Lower leg skin (tissue), 4 donors: ENCODE measurements around the gene ADARB1. TPM values are rescaled to one million over a fixed set of nuclear protein-coding genes. Genes with fewer than 3 reads are reported as not detected.

Experiments used
- DNase-seq, 2 donors: peaks; one replicate each; pipeline ENCODE4 v3.0.0-alpha.2; 2019; ENCODE audit warnings: low spot score in 2 of 2
- H3K4me3 ChIP-seq: fragments of 200-600 bp; sonication (generic); 2 replicates; pipeline ENCODE4 v1.5.1; 2017; ENCODE audit warnings: mild to moderate bottlenecking, low read depth; ENCODE audit not compliant: poor library complexity, severe bottlenecking
- POLR2A ChIP-seq, 2 donors: fragments of 450-650 bp; IDR thresholded peaks; one replicate each; pipeline ENCODE4 v1.6.1; 2016 to 2017; ENCODE audit warnings: antibody characterized with exemption in 2 of 2, mild to moderate bottlenecking in 1 of 2, moderate library complexity in 1 of 2
- WGBS, 2 donors: methylation state at CpG; one replicate each; pipeline ENCODE4 v1.1.5; 2018; 5-methylcytosine and 5-hydroxymethylcytosine counted together
- intact Hi-C: fragments of 100-400 bp; cut with DNase I; formaldehyde crosslinking; loops from one replicate; pipeline ENCODE4 v1.15.0; 2023; ENCODE audit warnings: low total_unique reads
- total RNA-seq, 4 donors: library from RNA; depleted of rRNA; stranded (reverse); fragments of >200 nt; gene quantifications; one replicate each; pipeline ENCODE4 v1.1.0, GENCODE V29; 2016
- TF ChIP-seq, protein P1 (sequence below), 3 donors: fragments of 450-650 bp; IDR thresholded peaks; one replicate each; pipeline ENCODE4 v1.5.1; 2016; ENCODE audit warnings: antibody characterized with exemption in 3 of 3, mild to moderate bottlenecking in 3 of 3, moderate library complexity in 2 of 3

ADARB1 gene
- total RNA-seq, 4 donors from 2014 or later = 14.6 to 21.9 (median 16.6) TPM

DNA sequence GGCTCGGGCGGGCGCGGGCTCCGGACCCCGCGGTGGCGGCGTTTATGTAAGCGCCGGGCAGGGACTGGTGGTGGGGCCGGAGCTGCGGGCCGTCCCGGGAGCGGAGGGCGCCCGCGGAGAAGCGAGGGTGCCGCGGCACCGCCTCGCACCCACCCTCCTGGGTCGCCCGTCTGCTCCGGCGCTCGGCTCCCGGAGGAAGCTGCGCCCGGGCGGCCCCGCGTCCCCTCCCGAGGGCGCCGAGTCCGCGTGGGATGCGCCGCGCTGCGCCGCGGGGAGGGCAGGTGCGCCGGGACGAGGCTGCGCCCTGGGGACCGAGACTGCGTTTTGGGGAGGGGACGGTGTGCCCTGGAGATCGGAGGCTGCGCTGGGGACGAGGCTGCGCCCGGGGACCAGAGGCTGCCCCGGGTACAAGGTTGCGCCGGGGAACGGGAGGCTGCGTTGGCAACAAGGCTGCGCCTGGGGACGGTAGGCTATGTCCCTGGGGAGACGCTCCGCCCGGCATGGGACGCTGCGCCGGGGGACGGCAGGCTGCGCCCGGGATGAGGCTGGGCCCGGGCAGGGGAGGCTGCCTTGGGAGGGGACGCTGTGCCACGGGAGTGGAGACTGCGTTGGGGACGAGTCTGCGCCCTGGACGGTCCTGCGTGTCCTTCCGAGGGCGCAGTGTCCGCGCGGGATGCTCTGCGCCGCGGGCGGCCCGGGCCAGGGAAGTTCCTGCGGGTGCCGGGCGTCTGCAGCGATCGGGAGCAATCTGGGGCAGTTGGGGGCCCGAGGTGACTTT, 627 bp downstream of the ADARB1 start:
- 0 to 1% methylated on average over 22 to 59 of the region's 98 CpGs for WGBS, 2 donors
- peak overlapping the region; percentile 87 for H3K4me3 ChIP-seq
- DNase-seq = peak in 1 of 2 donors; percentile 87
- no peak for TF ChIP-seq POLR2A (IDR thresholded peaks at IDR 0.05)
- TF ChIP-seq, protein P1, sequence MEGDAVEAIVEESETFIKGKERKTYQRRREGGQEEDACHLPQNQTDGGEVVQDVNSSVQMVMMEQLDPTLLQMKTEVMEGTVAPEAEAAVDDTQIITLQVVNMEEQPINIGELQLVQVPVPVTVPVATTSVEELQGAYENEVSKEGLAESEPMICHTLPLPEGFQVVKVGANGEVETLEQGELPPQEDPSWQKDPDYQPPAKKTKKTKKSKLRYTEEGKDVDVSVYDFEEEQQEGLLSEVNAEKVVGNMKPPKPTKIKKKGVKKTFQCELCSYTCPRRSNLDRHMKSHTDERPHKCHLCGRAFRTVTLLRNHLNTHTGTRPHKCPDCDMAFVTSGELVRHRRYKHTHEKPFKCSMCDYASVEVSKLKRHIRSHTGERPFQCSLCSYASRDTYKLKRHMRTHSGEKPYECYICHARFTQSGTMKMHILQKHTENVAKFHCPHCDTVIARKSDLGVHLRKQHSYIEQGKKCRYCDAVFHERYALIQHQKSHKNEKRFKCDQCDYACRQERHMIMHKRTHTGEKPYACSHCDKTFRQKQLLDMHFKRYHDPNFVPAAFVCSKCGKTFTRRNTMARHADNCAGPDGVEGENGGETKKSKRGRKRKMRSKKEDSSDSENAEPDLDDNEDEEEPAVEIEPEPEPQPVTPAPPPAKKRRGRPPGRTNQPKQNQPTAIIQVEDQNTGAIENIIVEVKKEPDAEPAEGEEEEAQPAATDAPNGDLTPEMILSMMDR (IDR thresholded peaks at IDR 0.05) = no peak
- intact Hi-C loops = loop anchor here (10.0 kb wide), 1 partner anchor 50 kb away; no protein-coding TSS in a partner anchor

DNA sequence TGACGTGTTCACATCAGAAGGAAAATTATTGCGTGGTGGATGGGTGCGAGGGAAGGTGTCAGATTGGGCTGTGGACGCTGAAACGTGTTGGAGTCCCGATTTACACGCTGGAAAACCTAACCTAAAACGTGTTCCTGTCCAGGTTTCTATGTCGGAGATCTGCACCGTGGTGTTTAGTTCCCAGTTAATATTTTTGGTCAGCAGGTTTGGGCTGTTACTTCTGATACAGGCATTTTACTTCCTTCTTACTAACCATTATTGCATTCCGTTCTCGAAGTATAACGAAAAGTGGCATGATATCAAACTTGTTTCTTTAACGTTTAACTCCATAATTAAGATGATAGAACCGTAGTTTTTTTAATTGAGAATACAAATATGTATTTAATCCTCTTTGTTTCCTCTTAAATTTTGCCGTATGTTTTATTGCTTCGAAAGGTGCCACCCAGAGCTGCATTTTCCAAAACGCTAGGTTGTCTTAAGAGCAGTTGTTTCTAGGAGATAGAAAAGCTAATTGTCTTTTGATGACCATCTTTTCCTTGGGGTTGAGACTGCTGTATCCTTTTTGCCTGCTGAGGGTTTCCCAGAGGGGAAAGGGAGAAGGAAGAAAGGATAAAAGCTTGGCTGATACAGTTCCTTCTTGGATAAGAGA, 1.3 kb downstream of the ADARB1 start:
- intact Hi-C loops = loop anchor here (10.0 kb wide), 1 partner anchor 49 kb away; no protein-coding TSS in a partner anchor
- 16 to 20% methylated on average over 18 of the region's 18 CpGs for WGBS, 2 donors

DNA sequence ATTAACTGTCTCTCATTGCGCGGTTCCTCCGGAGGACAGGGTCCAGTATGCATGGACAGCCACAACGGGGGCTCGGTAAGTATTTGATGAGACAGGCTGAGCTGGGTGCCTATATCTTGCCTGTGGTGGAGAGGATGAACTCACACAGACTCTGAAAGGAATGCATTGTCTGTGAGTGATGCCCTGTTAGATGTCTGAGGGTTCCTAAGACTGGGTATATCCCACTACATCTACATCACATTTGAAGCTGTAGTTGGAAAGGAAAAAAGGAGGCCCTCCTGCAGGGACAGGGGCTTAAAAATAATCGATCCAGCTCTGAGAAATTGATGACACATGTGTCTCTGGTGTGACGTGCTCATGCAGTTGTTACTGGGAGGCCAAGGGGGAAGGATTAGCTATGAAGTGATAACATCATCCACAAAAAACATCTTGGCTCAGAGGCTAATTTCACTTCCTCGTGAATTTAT, 1.9 kb downstream of the ADARB1 start:
- H3K4me3 ChIP-seq = no peak overlapping the region
- TF ChIP-seq, protein P1 (IDR thresholded peaks at IDR 0.05) = no peak
- TF ChIP-seq POLR2A (IDR thresholded peaks at IDR 0.05) = no peak
- WGBS, 2 donors = 40 to 44% methylated on average over 8 of the region's 8 CpGs

More for the DNA sequence above, 1.3 kb downstream of the ADARB1 start:
- peak overlapping the region; percentile 87 for H3K4me3 ChIP-seq
- TF ChIP-seq, protein P1 (IDR thresholded peaks at IDR 0.05) = no peak
- no peak for TF ChIP-seq POLR2A (IDR thresholded peaks at IDR 0.05)
- no peak for DNase-seq

DNA sequence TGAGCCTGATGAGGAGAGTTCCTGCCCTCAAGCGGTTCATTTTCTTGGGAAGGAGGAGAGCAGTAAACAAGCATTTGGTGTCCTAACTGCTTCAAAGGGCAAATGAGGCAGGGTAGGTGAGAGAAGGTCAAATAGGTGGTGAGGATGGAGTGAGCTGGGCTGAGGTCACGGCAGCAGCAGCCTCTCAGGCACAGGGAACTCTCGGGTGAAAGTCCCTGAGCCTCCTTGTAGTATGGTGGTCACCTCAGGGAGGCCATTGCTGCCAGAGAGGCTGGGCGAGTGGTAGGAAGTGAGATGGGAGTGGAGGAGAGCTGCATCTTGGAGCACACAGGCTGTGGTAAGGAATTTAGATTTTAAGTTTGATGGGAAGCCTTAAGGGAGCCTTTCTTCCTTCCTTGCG, 4.0 kb downstream of the ADARB1 start:
- intact Hi-C loops = loop anchor here (10.0 kb wide), 1 partner anchor 46 kb away; no protein-coding TSS in a partner anchor
- WGBS, 2 donors = 77 to 79% methylated on average over 5 of the region's 5 CpGs
- H3K4me3 ChIP-seq = no peak overlapping the region
- no peak for DNase-seq
- TF ChIP-seq, protein P1 (IDR thresholded peaks at IDR 0.05) = no peak
- no peak for TF ChIP-seq POLR2A (IDR thresholded peaks at IDR 0.05)

More for the DNA sequence above, 1.9 kb downstream of the ADARB1 start:
- peak in 1 of 2 donors; percentile 71 for DNase-seq
- intact Hi-C loops = loop anchor here (10.0 kb wide), 1 partner anchor 49 kb away; no protein-coding TSS in a partner anchor

DNA sequence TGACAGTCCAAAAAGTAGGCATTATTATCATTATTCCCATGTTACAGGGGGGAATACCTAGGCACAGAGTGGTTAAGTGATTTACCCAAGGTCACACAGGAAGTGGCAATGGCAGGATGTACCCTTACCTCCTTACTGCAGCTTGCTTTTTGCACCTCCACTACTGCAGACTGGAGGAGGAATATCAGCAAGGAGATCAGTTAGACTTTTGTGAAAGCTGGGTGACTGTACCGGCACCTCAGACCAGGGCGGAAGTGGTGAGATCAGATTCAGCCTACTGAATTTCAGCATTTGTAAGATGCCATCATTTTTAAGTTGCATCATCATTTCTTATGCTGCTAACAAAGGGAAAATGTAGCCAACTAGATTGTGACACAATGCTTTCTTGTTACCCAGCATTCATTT, 4.5 kb downstream of the ADARB1 start:
- intact Hi-C loops = loop anchor here (10.0 kb wide), 1 partner anchor 46 kb away; no protein-coding TSS in a partner anchor
- DNase-seq = peak in 1 of 2 donors; percentile 80
- no peak for TF ChIP-seq POLR2A (IDR thresholded peaks at IDR 0.05)
- TF ChIP-seq, protein P1 (IDR thresholded peaks at IDR 0.05) = no peak
- no peak overlapping the region for H3K4me3 ChIP-seq
- 82 to 85% methylated on average over 2 of the region's 2 CpGs for whole genome bisulfite sequencing, 2 donors
